ENCODE measurements around the gene CRKL. TPM values are rescaled to one million over a fixed set of nuclear protein-coding genes. Genes with fewer than 3 reads are reported as not detected.

The CRKL gene
- total and polyA plus RNA-seq, 2 donors (not counting 1 experiment from before 2014, with no cell fraction given), result 17.1 to 76.7 TPM

DNA sequence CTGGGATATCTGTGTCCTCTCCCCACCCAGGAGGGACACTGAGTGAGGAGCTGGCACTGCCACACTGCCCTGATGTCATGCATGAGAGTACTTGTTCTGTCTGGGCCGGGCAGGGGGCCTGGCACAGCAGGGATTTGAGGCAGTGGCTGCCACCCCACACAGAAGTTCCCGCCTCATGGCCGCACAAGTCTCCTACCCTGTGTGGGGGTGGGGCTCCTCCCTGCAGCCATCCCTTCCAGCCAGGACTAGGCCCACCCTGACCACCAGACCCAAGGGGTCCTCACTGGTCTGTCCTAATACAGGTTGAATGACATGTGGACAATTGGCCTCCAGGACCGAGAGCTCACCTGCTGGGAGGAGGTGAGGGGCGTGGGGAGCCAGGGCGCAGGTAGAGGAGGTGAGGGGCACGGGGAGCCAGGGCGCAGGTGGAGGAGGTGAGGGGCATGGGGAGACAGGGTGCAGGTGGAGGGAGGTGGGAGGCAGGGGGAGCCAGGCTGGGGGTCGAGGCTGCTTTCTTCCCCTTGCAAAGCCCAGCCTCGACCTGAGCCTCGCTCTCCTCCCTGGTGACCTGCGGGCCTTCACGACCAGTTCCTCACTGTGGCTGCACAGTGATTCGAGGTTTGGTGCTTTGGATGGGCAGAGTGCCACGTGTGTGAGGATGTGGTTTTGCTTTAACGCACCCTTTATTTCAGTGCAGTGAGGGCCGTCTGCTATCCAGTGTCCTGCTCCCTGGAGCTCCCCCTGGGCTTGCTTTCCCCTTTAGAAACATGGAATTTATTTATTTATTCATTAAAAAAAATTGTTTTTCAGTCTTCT lies 72.3 kb downstream of the CRKL start:
- no peaks in the 10 kb centered on the region for H3K27me3 ChIP-seq (replicated peaks in 1 of 4; ENCODE audit: control extremely low read depth in 1 of 4, control insufficient read depth in 3 of 4, insufficient read depth in 4 of 4, low read length in 3 of 4)
- TF ChIP-seq CTCF (IDR thresholded peaks at IDR 0.05), result no peak
- no peak for TF ChIP-seq EZH2 (IDR thresholded peaks at IDR 0.05; ENCODE audit: borderline replicate concordance, insufficient read depth, low read depth, low read length, poor library complexity, severe bottlenecking)
- DNase-seq (no peak), ATAC-seq (ENCODE audit: low read depth) (no peak)
- H3K79me2 ChIP-seq (ENCODE audit: control insufficient read depth, insufficient read depth, low read length), result no peaks in the 10 kb centered on the region
- intact Hi-C loops (cut with micrococcal nuclease), result loop anchor here (10.0 kb wide), 1 partner anchor 55 kb away; the partner anchor contains the start of gene LRRC74B
- H3K9me3 ChIP-seq (ENCODE audit: control extremely low read depth in 1 of 3, control insufficient read depth in 2 of 3, insufficient read depth in 1 of 3, low read length in 2 of 3), result no peaks in the 10 kb centered on the region
- H2AFZ ChIP-seq (ENCODE audit: insufficient read depth, low read depth, low read length, poor library complexity, severe bottlenecking), result no peak overlapping the region
- H3K4me3 Mint-ChIP-seq, result no peak overlapping the region
- no peaks in the 10 kb centered on the region for H3K4me1 ChIP-seq (ENCODE audit: control insufficient read depth in 2 of 2, insufficient read depth in 2 of 2, low read length in 2 of 2)
- POLR2A ChIA-PET, result no interaction called here
- WGBS (ENCODE audit: insufficient coverage), result 44% methylated on average over 12 of the region's 17 CpGs
- H3K4me2 ChIP-seq (replicated peaks; ENCODE audit: low read depth, low read length, poor library complexity, severe bottlenecking), result no peak overlapping the region
- no peak overlapping the region for H3K27ac ChIP-seq (ENCODE audit: low read length in 2 of 2)
- no peak overlapping the region for H3K9ac ChIP-seq (ENCODE audit: low read length)
- H3K4me3 ChIP-seq (ENCODE audit: control extremely low read depth in 1 of 5, extremely low read depth in 1 of 5, insufficient read depth in 1 of 5, low read depth in 2 of 5, low read length in 4 of 5), result no peak overlapping the region
- no peaks in the 10 kb centered on the region for H4K20me1 ChIP-seq (ENCODE audit: control insufficient read depth, insufficient read depth, low read length, poor library complexity, severe bottlenecking)
- peaks cover 0 to 23% of the 10 kb centered on the region in 2 experiments for H3K36me3 ChIP-seq (replicated peaks in 1 of 2; ENCODE audit: control extremely low read depth in 1 of 2, control insufficient read depth in 1 of 2, extremely low read depth in 1 of 2, insufficient read depth in 2 of 2, low read length in 1 of 2)
- H3K27me3 Mint-ChIP-seq, result no peaks in the 10 kb centered on the region
- CTCF ChIA-PET, result no interaction called here
- H3K4me1 Mint-ChIP-seq, result no peaks in the 10 kb centered on the region
- H3K27ac Mint-ChIP-seq, result peak overlapping the region; percentile 41
- no peaks in the 10 kb centered on the region for H3K9me3 Mint-ChIP-seq (ENCODE audit: insufficient read depth)
